ENCODE measurements around the gene C2CD4C.

DNA sequence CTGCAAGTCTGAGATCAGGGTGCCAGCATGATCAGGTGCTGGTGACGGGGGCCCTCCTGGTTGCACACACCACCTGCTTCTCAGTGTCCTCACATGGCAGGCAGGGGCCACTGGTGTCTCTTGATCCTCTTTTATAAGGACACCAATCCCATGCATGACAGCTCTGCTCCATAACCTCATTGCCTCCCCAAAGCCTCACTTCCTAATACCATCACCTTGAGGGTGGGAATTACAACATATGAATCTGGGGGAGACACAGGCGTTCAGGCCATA, 49.4 kb downstream of the C2CD4C start:
- TF ChIP-seq CTCF (IDR thresholded peaks at IDR 0.05; ENCODE audit: low read depth, low read length) (no peak), EZH2phosphoT487 (IDR thresholded peaks at IDR 0.05; ENCODE audit: low read depth) (no peak)

Data from OCI-LY3 (cell line).